GM21447 (cell line): ENCODE data around the gene CPED1.
"Not testable (repeated sequence)": the region's sequence is repeated elsewhere in the genome, so short reads cannot be mapped to it uniquely, and the experiment has no call there.

Experiments used
- ATAC-seq: cut with Tn5 transposase; IDR thresholded peaks from one replicate; pipeline ENCODE4 v1.9.1; 2021; ENCODE audit not compliant: unreplicated experiment

The CPED1 gene

GRCh38 chr7:121302214-121302745, 313.8 kb downstream of the CPED1 start:
- peak; percentile 93 for ATAC-seq

GRCh38 chr7:121303422-121304101, 315.1 kb downstream of the CPED1 start:
- no peak for ATAC-seq

GRCh38 chr7:121304102-121304658, 315.7 kb downstream of the CPED1 start:
- ATAC-seq: no peak

GRCh38 chr7:121305109-121305508, 316.6 kb downstream of the CPED1 start:
- ATAC-seq: no peak

GRCh38 chr7:121306565-121306964, 318.1 kb downstream of the CPED1 start:
- ATAC-seq: no peak

- ATAC-seq: no peak
Observed at GRCh38 chr7:121307021-121307574, 318.6 kb downstream of the CPED1 start.

GRCh38 chr7:121313220-121313792, 324.8 kb downstream of the CPED1 start:
- peak; percentile 4 for ATAC-seq

GRCh38 chr7:121313793-121314676, 325.5 kb downstream of the CPED1 start:
- peak; percentile 85 for ATAC-seq

- ATAC-seq: not testable (repeated sequence)
Observed at GRCh38 chr7:121315170-121315569, 326.7 kb downstream of the CPED1 start.

- no peak for ATAC-seq
Observed at GRCh38 chr7:121322460-121322859, 333.9 kb downstream of the CPED1 start.

- ATAC-seq: no peak
Observed at GRCh38 chr7:121323515-121324302, 335.2 kb downstream of the CPED1 start.

- ATAC-seq: no peak
Observed at GRCh38 chr7:121327671-121328070, 339.2 kb downstream of the CPED1 start.

- ATAC-seq: peak; percentile 12
Observed at GRCh38 chr7:121328508-121329190, 340.1 kb downstream of the CPED1 start, which contains the start of gene WNT16. Gene WNT16, plus strand, starts transcription at chr7:121329000. Its CDS starts 293 bp downstream, at chr7:121329293.

- peak; percentile 70 for ATAC-seq
Observed at GRCh38 chr7:121329191-121330052, 340.9 kb downstream of the CPED1 start.

GRCh38 chr7:121330053-121330833, 341.7 kb downstream of the CPED1 start:
- ATAC-seq: peak; percentile 23

GRCh38 chr7:121331048-121331447, 342.5 kb downstream of the CPED1 start:
- no peak for ATAC-seq

GRCh38 chr7:121331574-121331973, 343.1 kb downstream of the CPED1 start:
- ATAC-seq: no peak

GRCh38 chr7:121334376-121334775, 345.9 kb downstream of the CPED1 start:
- no peak for ATAC-seq
